NT2/D1 (cell line): ENCODE data around the gene RNF44.

ENCODE experiments used
- YY1 ChIP-seq: IDR thresholded peaks from 2 replicates; pipeline ENCODE4 v1.6.1; 2011; ENCODE audit not compliant: insufficient read length, insufficient read depth
- ZNF274 ChIP-seq: IDR thresholded peaks from 2 replicates; pipeline ENCODE4 v1.6.1; 2011; ENCODE audit warnings: mild to moderate bottlenecking, low read depth, low read length

GRCh38 chr5:176500511-176500910 lies 36.7 kb downstream of the RNF44 start:
- TF ChIP-seq ZNF274, result no peak
- TF ChIP-seq YY1, result no peak
